ENCODE data around the gene KDM2B.

DNA sequence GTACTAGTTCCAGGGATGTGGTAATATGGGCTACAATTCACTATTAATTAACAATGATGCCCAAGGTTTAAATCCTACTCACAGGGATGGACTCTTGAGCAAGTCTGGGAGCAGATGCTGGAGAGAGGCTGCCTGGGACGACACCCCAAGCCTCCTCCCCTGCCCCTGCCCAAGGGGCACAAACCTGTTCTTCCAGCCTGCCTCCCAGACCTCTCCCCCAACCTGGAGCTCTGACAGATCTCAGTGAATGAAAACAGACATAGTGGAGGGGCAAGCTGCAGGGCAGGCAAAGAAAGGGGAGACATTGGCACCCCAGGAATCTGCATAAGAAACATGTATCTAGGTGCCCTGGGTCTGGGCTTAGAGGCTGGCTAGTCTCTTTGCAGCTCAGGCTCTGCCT is 5.8 kb downstream of the KDM2B start:
- TF ChIP-seq, protein P1, sequence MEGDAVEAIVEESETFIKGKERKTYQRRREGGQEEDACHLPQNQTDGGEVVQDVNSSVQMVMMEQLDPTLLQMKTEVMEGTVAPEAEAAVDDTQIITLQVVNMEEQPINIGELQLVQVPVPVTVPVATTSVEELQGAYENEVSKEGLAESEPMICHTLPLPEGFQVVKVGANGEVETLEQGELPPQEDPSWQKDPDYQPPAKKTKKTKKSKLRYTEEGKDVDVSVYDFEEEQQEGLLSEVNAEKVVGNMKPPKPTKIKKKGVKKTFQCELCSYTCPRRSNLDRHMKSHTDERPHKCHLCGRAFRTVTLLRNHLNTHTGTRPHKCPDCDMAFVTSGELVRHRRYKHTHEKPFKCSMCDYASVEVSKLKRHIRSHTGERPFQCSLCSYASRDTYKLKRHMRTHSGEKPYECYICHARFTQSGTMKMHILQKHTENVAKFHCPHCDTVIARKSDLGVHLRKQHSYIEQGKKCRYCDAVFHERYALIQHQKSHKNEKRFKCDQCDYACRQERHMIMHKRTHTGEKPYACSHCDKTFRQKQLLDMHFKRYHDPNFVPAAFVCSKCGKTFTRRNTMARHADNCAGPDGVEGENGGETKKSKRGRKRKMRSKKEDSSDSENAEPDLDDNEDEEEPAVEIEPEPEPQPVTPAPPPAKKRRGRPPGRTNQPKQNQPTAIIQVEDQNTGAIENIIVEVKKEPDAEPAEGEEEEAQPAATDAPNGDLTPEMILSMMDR (IDR thresholded peaks at IDR 0.05; ENCODE audit: borderline replicate concordance, extremely low read depth, low read length, poor library complexity, severe bottlenecking) = no peak
- no peak for TF ChIP-seq EZH2 (IDR thresholded peaks at IDR 0.05; ENCODE audit: borderline replicate concordance, low read depth, low read length, severe bottlenecking)
